PC-3 (cell line): ENCODE results near the gene TMEM41B.
"Not testable (repeated sequence)": the region's sequence is repeated elsewhere in the genome, so short reads cannot be mapped to it uniquely, and the experiment has no call there.

Source experiments
- CTCF ChIP-seq: fragments of 300-600 bp; sonication (generic); conservative IDR thresholded peaks from 2 replicates; pipeline ENCODE4 v1.5.1; 2017; ENCODE audit warnings: antibody characterized with exemption, low read depth, mild to moderate bottlenecking, low read length
- EZH2 ChIP-seq: fragments of 300-600 bp; sonication (generic); IDR thresholded peaks from one replicate; pipeline ENCODE4 v1.6.1; 2017; ENCODE audit warnings: antibody characterized with exemption, mild to moderate bottlenecking, low read length; ENCODE audit not compliant: unreplicated experiment
- EZH2phosphoT487 ChIP-seq: fragments of 300-600 bp; sonication (generic); IDR thresholded peaks from 2 replicates; pipeline ENCODE4 v1.6.1; 2018; ENCODE audit warnings: mild to moderate bottlenecking, antibody characterized with exemption, low read length, borderline replicate concordance

GRCh38 chr11:9318442-9319376 lies 4.3 kb upstream of the TMEM41B start:
- TF ChIP-seq CTCF, EZH2, EZH2phosphoT487: not testable (repeated sequence)
